GM18951 (cell line): ENCODE data around the gene DRD4.
"Not testable (repeated sequence)": the region's sequence is repeated elsewhere in the genome, so short reads cannot be mapped to it uniquely, and the experiment has no call there.

Source experiments
- POLR2A ChIP-seq: IDR thresholded peaks from 4 replicates; pipeline ENCODE4 v1.6.1; 2011; ENCODE audit warnings: mild to moderate bottlenecking; ENCODE audit not compliant: insufficient read length, insufficient read depth; ENCODE audit errors: extremely low read depth
- in situ Hi-C: fragments of 300-500 bp; cut with MboI; formaldehyde crosslinking; loops from one replicate; pipeline ENCODE4 v1.12.0; 2022; ENCODE audit warnings: low sequenced_read_pairs, mixed read lengths, inconsistent platforms; ENCODE audit not compliant: unreplicated experiment

The DRD4 gene

GRCh38 chr11:674406-674805, 37.3 kb downstream of the DRD4 start:
- in situ Hi-C loops: no loop called here
- TF ChIP-seq POLR2A: no peak

GRCh38 chr11:678297-678696, 41.2 kb downstream of the DRD4 start:
- no peak for TF ChIP-seq POLR2A
- in situ Hi-C loops: no loop called here

- no peak for TF ChIP-seq POLR2A
Measured at GRCh38 chr11:679271-680207, 42.5 kb downstream of the DRD4 start.

GRCh38 chr11:680476-680875, 43.4 kb downstream of the DRD4 start:
- no peak for TF ChIP-seq POLR2A
- in situ Hi-C loops: no loop called here

More at GRCh38 chr11:679271-680207, 42.5 kb downstream of the DRD4 start:
- in situ Hi-C loops: no loop called here

- TF ChIP-seq POLR2A: no peak
- in situ Hi-C loops: no loop called here
Measured at GRCh38 chr11:680970-681369, 43.9 kb downstream of the DRD4 start.

- no peak for TF ChIP-seq POLR2A
- in situ Hi-C loops: no loop called here
Measured at GRCh38 chr11:686451-687243, 49.6 kb downstream of the DRD4 start.

GRCh38 chr11:687751-688150, 50.7 kb downstream of the DRD4 start:
- TF ChIP-seq POLR2A: no peak
- in situ Hi-C loops: no loop called here

- in situ Hi-C loops: no loop called here
Measured at GRCh38 chr11:688681-689080, 51.6 kb downstream of the DRD4 start.

GRCh38 chr11:689625-690024, 52.6 kb downstream of the DRD4 start:
- in situ Hi-C loops: no loop called here
- no peak for TF ChIP-seq POLR2A

More at GRCh38 chr11:688681-689080, 51.6 kb downstream of the DRD4 start:
- no peak for TF ChIP-seq POLR2A

- in situ Hi-C loops: not testable (repeated sequence)
Measured at GRCh38 chr11:690244-690643, 53.2 kb downstream of the DRD4 start.
